Measurements from ENCODE around the gene TRA2B.

DNA sequence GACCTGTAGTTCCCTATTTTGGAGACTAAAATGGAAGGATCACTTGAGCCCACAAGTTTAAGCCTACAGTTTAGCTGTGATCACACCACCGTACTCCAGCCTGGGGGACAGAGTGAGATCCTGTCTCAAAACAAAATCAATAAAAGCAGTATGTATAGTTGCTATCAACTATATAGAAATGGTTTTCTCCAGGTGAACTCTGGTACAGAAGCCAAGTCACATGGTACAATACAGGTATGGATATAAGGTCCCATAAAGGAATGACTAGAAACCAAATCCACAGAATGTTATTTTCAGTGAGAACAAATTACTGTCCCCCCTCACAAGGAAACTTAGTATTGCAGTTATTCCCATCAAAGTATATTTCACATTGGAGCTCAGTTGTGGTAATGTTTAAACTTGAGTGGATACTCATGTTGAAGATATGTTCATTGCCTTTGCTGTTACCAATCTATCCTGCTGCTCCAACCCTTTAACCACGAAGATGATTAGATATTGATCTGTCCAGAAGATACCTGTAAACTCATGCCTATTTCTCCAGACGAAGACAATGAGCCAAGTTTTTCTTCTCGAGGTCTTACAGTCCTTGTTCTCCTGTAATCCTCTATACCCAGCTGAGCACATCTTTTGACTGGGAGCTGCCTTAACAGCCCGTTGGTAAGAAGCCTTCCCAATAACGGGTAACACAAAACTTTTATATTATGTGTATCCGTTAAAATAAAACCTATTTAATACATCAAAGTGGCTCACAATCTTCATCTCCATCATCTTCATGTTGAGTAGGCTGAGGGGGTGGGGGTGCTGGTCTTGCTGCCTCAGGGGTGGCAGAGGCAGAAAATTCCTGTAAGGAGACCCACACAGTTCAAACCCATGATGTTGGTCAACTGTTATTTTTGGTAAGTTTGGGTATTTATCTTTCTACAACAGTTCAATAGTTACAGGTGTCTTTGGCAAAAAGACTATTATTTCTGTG lies 24.6 kb downstream of the TRA2B start:
- TF ChIP-seq CTCF (IDR thresholded peaks at IDR 0.05 in 8 of 11, conservative IDR thresholded peaks at IDR 0.05 in 3 of 11) = no peak
- peak in 1 of 3 donors; percentile 57 for TF ChIP-seq POLR2AphosphoS5 (IDR thresholded peaks at IDR 0.05)
- no peak for TF ChIP-seq POLR2A (IDR thresholded peaks at IDR 0.05)
